Ascending aorta (tissue), 2 donors: ENCODE results near the gene PLK2. TPM values are rescaled to one million over a fixed set of nuclear protein-coding genes. Genes with fewer than 3 reads are reported as not detected.

ENCODE experiments used
- DNase-seq, 2 donors: peaks; one replicate each; pipeline ENCODE4 v3.0.0-alpha.2; 2019; ENCODE audit warnings: low spot score in 2 of 2
- H3K27ac ChIP-seq, 2 donors: fragments of 200-600 bp; sonication (generic); one replicate each; pipeline ENCODE4 v1.5.1; 2016 to 2017; ENCODE audit warnings: mild to moderate bottlenecking in 1 of 2
- H3K27me3 ChIP-seq: fragments of 200-600 bp; sonication (generic); one replicate; pipeline ENCODE4 v1.5.1; 2017
- H3K36me3 ChIP-seq, 2 donors: fragments of 200-600 bp; sonication (generic); one replicate each; pipeline ENCODE4 v1.5.1; 2016
- H3K4me1 ChIP-seq, 2 donors: fragments of 200-600 bp; sonication (generic); one replicate each; pipeline ENCODE4 v1.5.1; 2016 to 2017; ENCODE audit warnings: mild to moderate bottlenecking in 1 of 2
- H3K4me3 ChIP-seq, 2 donors: fragments of 200-600 bp; sonication (generic); one replicate each; pipeline ENCODE4 v1.5.1; 2016 to 2017; ENCODE audit warnings: mild to moderate bottlenecking in 1 of 2
- H3K9me3 ChIP-seq, 2 donors: fragments of 200-600 bp; sonication (generic); one replicate each; pipeline ENCODE4 v1.5.1; 2016
- intact Hi-C: fragments of 100-400 bp; cut with DNase I; formaldehyde crosslinking; loops from one replicate; pipeline ENCODE4 v1.15.1; 2023
- total RNA-seq: library from RNA; depleted of rRNA; stranded (reverse); fragments of >200 nt; gene quantifications from one replicate; pipeline ENCODE4 v1.1.0, GENCODE V29; 2016
- TF ChIP-seq, protein P1 (sequence below), 3 experiments: fragments of 200-600 bp in 2 of 3; fragments of 450-650 bp in 1 of 3; sonication (generic) in 2 of 3; IDR thresholded peaks; one replicate each; pipeline ENCODE4 v1.5.1; 2016 to 2019; ENCODE audit warnings: antibody characterized with exemption in 3 of 3, mild to moderate bottlenecking in 1 of 3, moderate library complexity in 1 of 3

The PLK2 gene
- total RNA-seq, 1 donor from 2014 or later = 69.1 TPM

DNA sequence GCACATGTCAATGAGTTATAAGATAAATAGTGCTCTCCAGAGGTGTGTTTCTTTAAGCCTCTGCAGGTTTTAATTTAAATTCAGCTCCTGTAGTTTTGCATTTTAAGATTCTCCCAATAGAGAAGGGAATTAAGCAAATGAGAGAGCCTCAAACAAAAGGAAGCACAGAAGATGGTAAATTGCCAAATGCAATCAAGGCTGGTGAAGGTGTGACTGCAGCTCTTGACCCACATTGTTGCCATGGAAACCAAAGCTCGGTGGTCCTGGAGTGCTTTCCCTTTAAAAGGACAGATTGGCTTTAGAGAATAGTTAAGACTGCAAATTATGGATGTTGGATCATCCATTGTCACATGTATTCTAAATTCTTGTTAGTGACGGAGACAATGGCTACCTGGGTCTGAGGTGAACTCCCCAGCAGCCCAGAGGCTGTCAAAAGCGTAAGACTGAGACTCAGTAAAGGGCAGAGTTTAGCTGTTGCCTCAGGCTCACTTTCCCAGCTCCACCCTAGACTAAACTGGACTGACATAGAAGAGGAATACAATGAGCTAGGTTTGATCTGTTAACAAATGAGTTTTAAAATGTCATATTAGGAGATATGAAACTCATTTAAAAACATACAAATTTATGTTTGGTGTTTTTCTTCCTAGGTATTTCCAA, 43.6 kb upstream of the PLK2 start:
- Histone ChIP-seq H3K27me3 (no peaks in the 10 kb centered on the region), H3K4me1 (no peaks in the 10 kb centered on the region), H3K27ac (no peak overlapping the region), H3K36me3 (no peaks in the 10 kb centered on the region), H3K4me3 (no peak overlapping the region), H3K9me3 (no peaks in the 10 kb centered on the region)
- TF ChIP-seq, protein P1, sequence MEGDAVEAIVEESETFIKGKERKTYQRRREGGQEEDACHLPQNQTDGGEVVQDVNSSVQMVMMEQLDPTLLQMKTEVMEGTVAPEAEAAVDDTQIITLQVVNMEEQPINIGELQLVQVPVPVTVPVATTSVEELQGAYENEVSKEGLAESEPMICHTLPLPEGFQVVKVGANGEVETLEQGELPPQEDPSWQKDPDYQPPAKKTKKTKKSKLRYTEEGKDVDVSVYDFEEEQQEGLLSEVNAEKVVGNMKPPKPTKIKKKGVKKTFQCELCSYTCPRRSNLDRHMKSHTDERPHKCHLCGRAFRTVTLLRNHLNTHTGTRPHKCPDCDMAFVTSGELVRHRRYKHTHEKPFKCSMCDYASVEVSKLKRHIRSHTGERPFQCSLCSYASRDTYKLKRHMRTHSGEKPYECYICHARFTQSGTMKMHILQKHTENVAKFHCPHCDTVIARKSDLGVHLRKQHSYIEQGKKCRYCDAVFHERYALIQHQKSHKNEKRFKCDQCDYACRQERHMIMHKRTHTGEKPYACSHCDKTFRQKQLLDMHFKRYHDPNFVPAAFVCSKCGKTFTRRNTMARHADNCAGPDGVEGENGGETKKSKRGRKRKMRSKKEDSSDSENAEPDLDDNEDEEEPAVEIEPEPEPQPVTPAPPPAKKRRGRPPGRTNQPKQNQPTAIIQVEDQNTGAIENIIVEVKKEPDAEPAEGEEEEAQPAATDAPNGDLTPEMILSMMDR (IDR thresholded peaks at IDR 0.05) = no peak
- intact Hi-C loops = no loop called here
- DNase-seq = no peak

- no peaks in the 10 kb centered on the region for H3K9me3 ChIP-seq
- no peak overlapping the region for H3K4me3 ChIP-seq
- H3K27me3 ChIP-seq = no peaks in the 10 kb centered on the region
- DNase-seq = no peak
- TF ChIP-seq, protein P1 (IDR thresholded peaks at IDR 0.05) = no peak
- no peak overlapping the region for H3K27ac ChIP-seq
- intact Hi-C loops = no loop called here
- H3K4me1 ChIP-seq = no peaks in the 10 kb centered on the region
- H3K36me3 ChIP-seq = no peaks in the 10 kb centered on the region
Measured at GRCh38 chr5:58501778-58502417, 42.0 kb upstream of the PLK2 start.

DNA sequence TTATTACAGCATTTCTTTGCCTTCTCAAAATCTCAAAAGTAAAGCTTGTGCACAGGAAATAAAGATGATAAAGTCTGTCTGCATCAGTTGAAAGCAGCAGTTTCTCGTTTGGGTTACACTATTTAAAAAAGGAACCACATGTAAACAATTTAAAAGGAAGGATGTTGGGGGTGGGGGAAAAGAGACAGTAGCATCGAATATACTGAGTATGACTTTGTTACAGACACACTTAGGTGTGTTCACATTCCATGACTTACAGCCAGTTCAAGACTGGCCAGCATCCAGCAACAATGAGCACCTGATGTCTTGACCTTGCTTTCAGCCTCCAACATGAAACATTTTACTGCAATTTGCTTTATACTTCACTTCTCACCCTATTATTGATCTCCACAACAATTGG, 40.1 kb upstream of the PLK2 start:
- Histone ChIP-seq H3K27ac (no peak overlapping the region), H3K4me1 (no peaks in the 10 kb centered on the region), H3K27me3 (no peaks in the 10 kb centered on the region), H3K9me3 (no peaks in the 10 kb centered on the region), H3K36me3 (no peaks in the 10 kb centered on the region), H3K4me3 (no peak overlapping the region)
- TF ChIP-seq, protein P1 (IDR thresholded peaks at IDR 0.05) = no peak
- intact Hi-C loops = no loop called here
- DNase-seq = no peak

DNA sequence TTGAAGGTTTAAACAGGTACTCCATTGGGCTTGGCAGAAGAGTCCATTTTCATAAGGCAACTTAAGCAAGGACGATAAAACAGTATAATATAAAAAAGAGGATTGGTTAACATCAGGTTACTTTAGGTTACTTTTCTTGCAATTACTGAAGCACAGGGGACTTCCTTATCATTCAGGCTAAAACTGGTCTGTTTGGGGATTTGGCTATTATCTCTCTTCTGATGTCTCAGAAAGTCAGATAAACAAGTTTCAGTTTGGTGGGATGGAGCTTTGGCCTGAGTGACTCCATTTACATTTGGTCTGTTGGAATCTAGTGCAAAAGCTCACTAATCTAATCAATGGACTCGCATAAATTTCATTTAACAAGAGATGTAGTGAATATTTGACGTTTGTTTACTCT, 39.3 kb upstream of the PLK2 start:
- Histone ChIP-seq H3K27me3 (no peaks in the 10 kb centered on the region), H3K27ac (no peak overlapping the region), H3K9me3 (no peaks in the 10 kb centered on the region), H3K4me1 (no peaks in the 10 kb centered on the region), H3K36me3 (no peaks in the 10 kb centered on the region), H3K4me3 (no peak overlapping the region)
- intact Hi-C loops = no loop called here
- DNase-seq = no peak
- TF ChIP-seq, protein P1 (IDR thresholded peaks at IDR 0.05) = no peak

DNA sequence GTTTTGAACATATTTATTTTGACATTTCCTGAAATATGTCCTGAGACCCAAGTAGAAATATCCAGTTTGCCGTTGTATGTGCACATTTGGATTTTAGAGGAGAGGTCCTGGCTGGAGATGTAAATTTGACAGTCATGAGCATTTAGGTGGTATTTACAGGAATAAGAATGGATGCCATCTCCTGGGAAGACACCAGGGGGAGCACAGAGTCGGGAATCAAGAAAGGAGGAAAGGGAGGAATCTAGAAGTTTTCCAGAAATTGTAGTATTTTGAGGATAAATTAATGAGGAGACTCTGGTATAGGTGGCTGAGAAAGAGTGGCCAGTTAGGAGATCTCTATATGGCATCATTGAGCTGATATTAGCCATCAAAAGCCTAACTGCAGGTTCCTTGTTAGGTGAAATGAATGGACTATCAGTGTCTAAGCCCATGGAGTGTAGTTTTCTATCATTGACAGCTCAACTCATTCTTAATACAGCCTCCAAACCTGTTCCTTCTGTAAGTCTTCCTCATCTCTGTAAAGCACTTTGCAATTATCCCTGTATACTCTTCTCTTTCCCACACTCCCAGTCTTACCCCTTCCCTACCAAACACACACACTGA, 38.6 kb upstream of the PLK2 start:
- H3K27me3 ChIP-seq = no peaks in the 10 kb centered on the region
- no peaks in the 10 kb centered on the region for H3K4me1 ChIP-seq
- no peak overlapping the region for H3K27ac ChIP-seq
- intact Hi-C loops = no loop called here
- TF ChIP-seq, protein P1 (IDR thresholded peaks at IDR 0.05) = peak; percentile 35 to 61 (median 38)
- DNase-seq = no peak
- H3K4me3 ChIP-seq = no peak overlapping the region
- H3K9me3 ChIP-seq = no peaks in the 10 kb centered on the region
- no peaks in the 10 kb centered on the region for H3K36me3 ChIP-seq
